NOMO-1 treated with DMSO at 0.1 percent for 48 hours (cell line): ENCODE results near the gene PPFIA3.
"Not testable (repeated sequence)": the region's sequence is repeated elsewhere in the genome, so short reads cannot be mapped to it uniquely, and the experiment has no call there.

Source experiments
- DNase-seq: peaks from one replicate; lab custom pipeline; 2025; ENCODE audit not compliant: unreplicated experiment; lab: John Stamatoyannopoulos, UW

The PPFIA3 gene

GRCh38 chr19:49123285-49123684 is 3.9 kb downstream of the PPFIA3 start:
- not testable (repeated sequence) for DNase-seq

- DNase-seq = no peak
These were observed 5.8 kb downstream of the PPFIA3 start for GRCh38 chr19:49125025-49125731.

GRCh38 chr19:49126575-49126974 is 7.2 kb downstream of the PPFIA3 start:
- no peak for DNase-seq

GRCh38 chr19:49127225-49127624 is 7.9 kb downstream of the PPFIA3 start:
- DNase-seq = not testable (repeated sequence)

- peak; percentile 92 for DNase-seq
These were observed 8.6 kb downstream of the PPFIA3 start for GRCh38 chr19:49127674-49128544.

- no peak for DNase-seq
These were observed 9.3 kb downstream of the PPFIA3 start for GRCh38 chr19:49128545-49129237.

GRCh38 chr19:49129238-49129583 is 9.9 kb downstream of the PPFIA3 start:
- DNase-seq = no peak

GRCh38 chr19:49130325-49130724 is 11.0 kb downstream of the PPFIA3 start:
- no peak for DNase-seq

GRCh38 chr19:49132974-49133609 is 13.7 kb downstream of the PPFIA3 start:
- no peak for DNase-seq

GRCh38 chr19:49133621-49134454 is 14.5 kb downstream of the PPFIA3 start:
- DNase-seq = no peak

GRCh38 chr19:49135686-49136085 is 16.3 kb downstream of the PPFIA3 start:
- DNase-seq = no peak

GRCh38 chr19:49136771-49137171 is 17.4 kb downstream of the PPFIA3 start:
- no peak for DNase-seq

- DNase-seq = no peak
These were observed 21.6 kb downstream of the PPFIA3 start for GRCh38 chr19:49140951-49141350.

GRCh38 chr19:49141352-49141751 is 22.0 kb downstream of the PPFIA3 start:
- no peak for DNase-seq

- no peak for DNase-seq
These were observed 23.6 kb downstream of the PPFIA3 start for GRCh38 chr19:49142866-49143335.

- DNase-seq = peak; percentile 51
These were observed 26.4 kb downstream of the PPFIA3 start for GRCh38 chr19:49145573-49146407.

GRCh38 chr19:49146408-49146770 is 27.0 kb downstream of the PPFIA3 start:
- DNase-seq = not testable (repeated sequence)

- no peak for DNase-seq
These were observed 28.8 kb downstream of the PPFIA3 start for GRCh38 chr19:49148044-49148682.
